DND-41 (cell line): Measurements from ENCODE around the gene ACSS1.

Experiments used
- EZH2 ChIP-seq: IDR thresholded peaks from 3 replicates; pipeline ENCODE4 v1.6.1; 2012; ENCODE audit warnings: borderline replicate concordance, low read depth, mild to moderate bottlenecking, moderate library complexity, low read length, inconsistent platforms; ENCODE audit not compliant: severe bottlenecking
- TF ChIP-seq, protein P1 (sequence below): IDR thresholded peaks from 2 replicates; pipeline ENCODE4 v1.5.1; 2012; ENCODE audit warnings: borderline replicate concordance, low read length, moderate library complexity, mild to moderate bottlenecking; ENCODE audit not compliant: poor library complexity, severe bottlenecking; ENCODE audit errors: extremely low read depth

GRCh38 chr20:25038103-25038410 is 19.9 kb downstream of the ACSS1 start:
- no peak for TF ChIP-seq EZH2
- TF ChIP-seq, protein P1, sequence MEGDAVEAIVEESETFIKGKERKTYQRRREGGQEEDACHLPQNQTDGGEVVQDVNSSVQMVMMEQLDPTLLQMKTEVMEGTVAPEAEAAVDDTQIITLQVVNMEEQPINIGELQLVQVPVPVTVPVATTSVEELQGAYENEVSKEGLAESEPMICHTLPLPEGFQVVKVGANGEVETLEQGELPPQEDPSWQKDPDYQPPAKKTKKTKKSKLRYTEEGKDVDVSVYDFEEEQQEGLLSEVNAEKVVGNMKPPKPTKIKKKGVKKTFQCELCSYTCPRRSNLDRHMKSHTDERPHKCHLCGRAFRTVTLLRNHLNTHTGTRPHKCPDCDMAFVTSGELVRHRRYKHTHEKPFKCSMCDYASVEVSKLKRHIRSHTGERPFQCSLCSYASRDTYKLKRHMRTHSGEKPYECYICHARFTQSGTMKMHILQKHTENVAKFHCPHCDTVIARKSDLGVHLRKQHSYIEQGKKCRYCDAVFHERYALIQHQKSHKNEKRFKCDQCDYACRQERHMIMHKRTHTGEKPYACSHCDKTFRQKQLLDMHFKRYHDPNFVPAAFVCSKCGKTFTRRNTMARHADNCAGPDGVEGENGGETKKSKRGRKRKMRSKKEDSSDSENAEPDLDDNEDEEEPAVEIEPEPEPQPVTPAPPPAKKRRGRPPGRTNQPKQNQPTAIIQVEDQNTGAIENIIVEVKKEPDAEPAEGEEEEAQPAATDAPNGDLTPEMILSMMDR, result no peak
